CD4-positive, alpha-beta T cell (primary cell): ENCODE results near the gene AGBL1. TPM values are rescaled to one million over a fixed set of nuclear protein-coding genes. Genes with fewer than 3 reads are reported as not detected.

ENCODE experiments used
- ATAC-seq: fragments of 200-7000 bp; cut with Tn5 transposase; one replicate; pipeline ENCODE4 v1.10.0; 2022; ENCODE audit warnings: mild to moderate bottlenecking; ENCODE audit not compliant: poor library complexity
- CTCF ChIA-PET: fragments of 350-600 bp; sonication (Branson Sonifier 250); formaldehyde crosslinking; loops from one replicate; lab custom pipeline; 2021; ENCODE audit warnings: antibody characterized with exemption, inconsistent platforms; lab: Charles Lee
- POLR2A ChIA-PET: fragments of 350-600 bp; sonication (Branson Sonifier 250); formaldehyde crosslinking; loops from one replicate; lab custom pipeline; 2021; ENCODE audit warnings: antibody characterized with exemption, inconsistent platforms; lab: Charles Lee
- DNase-seq, 14 experiments: peaks; one replicate each; pipeline ENCODE4 v3.0.0-alpha.2; 2013 to 2020; ENCODE audit warnings: mixed read lengths in 2 of 14
- H3K27ac ChIP-seq, 2 donors: one replicate each; pipeline versions ENCODE4 v1.5.1 to v1.7.0; 2013; ENCODE audit warnings: low read length in 2 of 2, low read depth in 1 of 2, mild to moderate bottlenecking in 1 of 2
- H3K27me3 ChIP-seq, 2 experiments: 1 replicate in 1 of 2; 2 replicates in 1 of 2; pipeline versions ENCODE4 v1.6.1 to v1.7.0; 2013; ENCODE audit warnings: low read length in 2 of 2, control low read depth in 1 of 2, mild to moderate bottlenecking in 1 of 2, moderate library complexity in 1 of 2; ENCODE audit not compliant: insufficient read depth in 2 of 2, control insufficient read depth in 1 of 2
- H3K36me3 ChIP-seq: one replicate; pipeline ENCODE4 v1.6.1; 2013; ENCODE audit warnings: low read length, control low read depth; ENCODE audit not compliant: insufficient read depth
- H3K4me1 ChIP-seq: one replicate; pipeline ENCODE4 v1.6.1; 2013; ENCODE audit warnings: low read length, control low read depth; ENCODE audit not compliant: insufficient read depth
- H3K4me3 ChIP-seq: one replicate; pipeline ENCODE4 v1.5.1; 2013; ENCODE audit warnings: mild to moderate bottlenecking, low read length, moderate library complexity
- H3K9me3 ChIP-seq, 2 experiments: 1 replicate in 1 of 2; 2 replicates in 1 of 2; pipeline versions ENCODE4 v1.6.1 to v1.7.0; 2013; ENCODE audit warnings: low read length in 2 of 2, mild to moderate bottlenecking in 2 of 2, control low read depth in 1 of 2, moderate library complexity in 1 of 2; ENCODE audit not compliant: control insufficient read depth in 1 of 2, insufficient read depth in 1 of 2
- H3K27ac Mint-ChIP-seq: one replicate; pipeline ENCODE4 v1.8.0; 2020; ENCODE audit warnings: mixed read lengths
- H3K27me3 Mint-ChIP-seq: one replicate; pipeline ENCODE4 v1.8.0; 2021; ENCODE audit warnings: mixed read lengths
- H3K36me3 Mint-ChIP-seq: one replicate; pipeline ENCODE4 v1.8.0; 2021; ENCODE audit warnings: low read depth, mixed read lengths
- H3K4me1 Mint-ChIP-seq: one replicate; pipeline ENCODE4 v1.8.0; 2021; ENCODE audit warnings: low read depth, mixed read lengths
- H3K4me3 Mint-ChIP-seq: one replicate; pipeline ENCODE4 v1.8.0; 2020; ENCODE audit warnings: mild to moderate bottlenecking, mixed read lengths
- H3K9me3 Mint-ChIP-seq: one replicate; pipeline ENCODE4 v1.8.0; 2020; ENCODE audit warnings: mixed read lengths
- intact Hi-C, 2 experiments: fragments of 100-400 bp; cut with DNase I in 1 of 2; cut with micrococcal nuclease in 1 of 2; formaldehyde crosslinking; loops; one replicate each; pipeline versions ENCODE4 v1.15.1 to v1.9.0; 2023 to 2025; cut with DNase I, micrococcal nuclease
- total RNA-seq, 174 experiments: library from RNA in 2 of 174; stranded (reverse) in 2 of 174; gene quantifications; one replicate each; pipeline ENCODE4 v1.2.3 and lab custom pipeline; 2021 to 2026
- TF ChIP-seq, protein P1 (sequence below): fragments of 200-600 bp; IDR thresholded peaks from one replicate; pipeline ENCODE4 v1.8.0; 2022; ENCODE audit warnings: antibody characterized with exemption, mild to moderate bottlenecking

The AGBL1 gene
- total RNA-seq, 2 experiments from 2014 or later: not detected

DNA sequence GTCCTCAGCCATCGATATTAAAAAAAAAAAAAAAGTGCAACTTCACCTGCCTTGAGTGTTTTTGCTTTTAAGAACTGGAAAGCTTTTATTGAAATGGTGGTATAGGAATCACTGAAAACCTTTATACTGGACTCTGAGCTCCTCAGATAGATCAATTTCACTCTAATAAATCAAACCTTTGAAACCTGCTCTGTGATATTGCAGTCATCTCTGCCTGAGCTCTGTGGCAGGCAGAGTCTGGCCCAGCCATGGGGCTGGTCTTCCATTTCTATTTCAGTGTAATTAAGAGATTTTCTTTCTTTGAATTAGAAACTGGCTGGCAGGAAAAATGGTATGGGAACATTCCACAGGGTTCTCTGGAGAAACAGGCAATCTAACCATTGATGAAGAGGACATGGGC, 762.5 kb downstream of the AGBL1 start:
- POLR2A ChIA-PET: no interaction called here
- ATAC-seq (no peak), DNase-seq (no peak)
- Mint-ChIP-seq H3K4me1 (no peaks in the 10 kb centered on the region), H3K36me3 (no peaks in the 10 kb centered on the region), H3K27ac (no peak overlapping the region), H3K4me3 (no peak overlapping the region), H3K27me3 (peaks cover 6% of the 10 kb centered on the region), H3K9me3 (no peaks in the 10 kb centered on the region)
- Histone ChIP-seq H3K4me1 (no peaks in the 10 kb centered on the region), H3K4me3 (no peak overlapping the region), H3K36me3 (no peaks in the 10 kb centered on the region), H3K9me3 (peaks cover 0 to 4% of the 10 kb centered on the region in 2 experiments), H3K27ac (no peak overlapping the region), H3K27me3 (no peaks in the 10 kb centered on the region)
- CTCF ChIA-PET: no interaction called here
- intact Hi-C loops: no loop called here
- TF ChIP-seq, protein P1, sequence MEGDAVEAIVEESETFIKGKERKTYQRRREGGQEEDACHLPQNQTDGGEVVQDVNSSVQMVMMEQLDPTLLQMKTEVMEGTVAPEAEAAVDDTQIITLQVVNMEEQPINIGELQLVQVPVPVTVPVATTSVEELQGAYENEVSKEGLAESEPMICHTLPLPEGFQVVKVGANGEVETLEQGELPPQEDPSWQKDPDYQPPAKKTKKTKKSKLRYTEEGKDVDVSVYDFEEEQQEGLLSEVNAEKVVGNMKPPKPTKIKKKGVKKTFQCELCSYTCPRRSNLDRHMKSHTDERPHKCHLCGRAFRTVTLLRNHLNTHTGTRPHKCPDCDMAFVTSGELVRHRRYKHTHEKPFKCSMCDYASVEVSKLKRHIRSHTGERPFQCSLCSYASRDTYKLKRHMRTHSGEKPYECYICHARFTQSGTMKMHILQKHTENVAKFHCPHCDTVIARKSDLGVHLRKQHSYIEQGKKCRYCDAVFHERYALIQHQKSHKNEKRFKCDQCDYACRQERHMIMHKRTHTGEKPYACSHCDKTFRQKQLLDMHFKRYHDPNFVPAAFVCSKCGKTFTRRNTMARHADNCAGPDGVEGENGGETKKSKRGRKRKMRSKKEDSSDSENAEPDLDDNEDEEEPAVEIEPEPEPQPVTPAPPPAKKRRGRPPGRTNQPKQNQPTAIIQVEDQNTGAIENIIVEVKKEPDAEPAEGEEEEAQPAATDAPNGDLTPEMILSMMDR: no peak

DNA sequence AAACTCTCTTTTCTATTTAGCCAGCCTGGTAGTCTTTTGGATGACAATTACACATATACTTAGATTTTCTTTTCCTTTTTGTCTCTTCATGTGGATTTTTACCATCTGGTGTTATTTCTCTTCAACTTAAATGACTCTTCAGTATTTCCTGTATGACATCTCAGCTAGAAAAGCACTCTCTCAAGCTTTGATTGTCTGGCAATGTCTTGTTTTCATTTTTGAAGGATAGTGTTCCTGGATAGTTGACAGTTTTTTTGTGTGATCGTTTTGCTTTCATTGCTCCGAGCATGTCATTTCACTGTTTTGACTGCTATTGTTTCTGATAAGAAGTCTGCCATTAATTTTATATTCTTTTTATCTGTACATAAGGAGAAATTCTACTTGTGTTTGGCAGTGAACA, 766.4 kb downstream of the AGBL1 start:
- Mint-ChIP-seq H3K9me3 (no peaks in the 10 kb centered on the region), H3K4me1 (no peaks in the 10 kb centered on the region), H3K27ac (no peak overlapping the region), H3K36me3 (no peaks in the 10 kb centered on the region), H3K27me3 (no peaks in the 10 kb centered on the region), H3K4me3 (no peak overlapping the region)
- Histone ChIP-seq H3K9me3 (peaks cover 0 to 4% of the 10 kb centered on the region in 2 experiments), H3K4me3 (no peak overlapping the region), H3K27ac (no peak overlapping the region), H3K27me3 (no peaks in the 10 kb centered on the region), H3K4me1 (no peaks in the 10 kb centered on the region), H3K36me3 (no peaks in the 10 kb centered on the region)
- intact Hi-C loops: no loop called here
- TF ChIP-seq, protein P1: no peak
- ATAC-seq: no peak
- POLR2A ChIA-PET: no interaction called here
- DNase-seq: no peak
- CTCF ChIA-PET: no interaction called here

DNA sequence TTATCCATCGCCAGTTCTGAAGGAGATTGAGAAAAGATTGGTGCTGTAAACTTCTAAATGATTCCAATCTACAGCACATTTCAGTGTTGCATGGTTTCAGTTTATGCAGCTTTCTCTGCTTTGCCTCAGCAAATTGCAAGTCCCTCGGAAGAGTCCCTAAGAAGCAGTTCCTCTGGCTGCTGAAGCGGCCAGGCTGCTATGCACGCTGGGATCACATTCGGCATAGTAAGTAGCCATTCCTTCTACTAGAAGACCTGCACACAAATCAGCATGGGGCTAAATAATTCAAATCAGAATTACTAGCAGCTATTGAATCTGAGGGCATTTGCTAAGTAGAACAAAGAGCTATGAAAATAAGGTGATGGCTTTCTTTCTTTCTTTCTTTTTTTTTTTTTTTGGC, 769.5 kb downstream of the AGBL1 start:
- POLR2A ChIA-PET: no interaction called here
- no peaks in the 10 kb centered on the region for H3K27me3 Mint-ChIP-seq

More for the DNA sequence above, 769.5 kb downstream of the AGBL1 start:
- Mint-ChIP-seq H3K4me1 (no peaks in the 10 kb centered on the region), H3K27ac (no peak overlapping the region), H3K4me3 (no peak overlapping the region), H3K9me3 (no peaks in the 10 kb centered on the region), H3K36me3 (no peaks in the 10 kb centered on the region)
- H3K4me3 ChIP-seq: no peak overlapping the region
- H3K27ac ChIP-seq: no peak overlapping the region
- no peaks in the 10 kb centered on the region for H3K4me1 ChIP-seq
- DNase-seq: no peak
- no peaks in the 10 kb centered on the region for H3K27me3 ChIP-seq
- peaks cover 0 to 4% of the 10 kb centered on the region in 2 experiments for H3K9me3 ChIP-seq
- TF ChIP-seq, protein P1: no peak
- intact Hi-C loops: no loop called here
- H3K36me3 ChIP-seq: no peaks in the 10 kb centered on the region
- ATAC-seq: no peak
- CTCF ChIA-PET: no interaction called here
